Measurements from ENCODE around the gene UROC1. TPM values are rescaled to one million over a fixed set of nuclear protein-coding genes. Genes with fewer than 3 reads are reported as not detected.

The UROC1 gene
- total RNA-seq, 2 donors from 2014 or later = not detected

- Histone ChIP-seq H3K4me3 (no peak overlapping the region), H3K36me3 (no peaks in the 10 kb centered on the region), H3K27me3 (no peaks in the 10 kb centered on the region), H3K4me1 (no peaks in the 10 kb centered on the region), H3K9ac (ENCODE audit: low read depth in 2 of 2, low read length in 2 of 2) (no peak overlapping the region), H3K27ac (no peak overlapping the region), H3K9me3 (no peaks in the 10 kb centered on the region)
- no peak for DNase-seq
- intact Hi-C loops (cut with DNase I) = no loop called here
- no peak for TF ChIP-seq CTCF (IDR thresholded peaks at IDR 0.05)
These were observed 7.2 kb downstream of the UROC1 start for GRCh38 chr3:126510308-126510910.

- Histone ChIP-seq H3K4me1 (no peaks in the 10 kb centered on the region), H3K4me3 (no peak overlapping the region), H3K9ac (ENCODE audit: low read depth in 2 of 2, low read length in 2 of 2) (no peak overlapping the region), H3K27ac (no peak overlapping the region), H3K27me3 (no peaks in the 10 kb centered on the region), H3K36me3 (no peaks in the 10 kb centered on the region), H3K9me3 (no peaks in the 10 kb centered on the region)
- DNase-seq = no peak
- intact Hi-C loops (cut with DNase I) = no loop called here
- TF ChIP-seq CTCF (IDR thresholded peaks at IDR 0.05) = no peak
These were observed 7.8 kb downstream of the UROC1 start for GRCh38 chr3:126509597-126510307.

GRCh38 chr3:126508564-126508964, 9.0 kb downstream of the UROC1 start:
- Histone ChIP-seq H3K27me3 (no peaks in the 10 kb centered on the region), H3K9me3 (no peaks in the 10 kb centered on the region), H3K36me3 (no peaks in the 10 kb centered on the region), H3K4me1 (no peaks in the 10 kb centered on the region), H3K27ac (no peak overlapping the region), H3K9ac (ENCODE audit: low read depth in 2 of 2, low read length in 2 of 2) (no peak overlapping the region), H3K4me3 (no peak overlapping the region)
- no peak for TF ChIP-seq CTCF (IDR thresholded peaks at IDR 0.05)
- DNase-seq = no peak
- intact Hi-C loops (cut with DNase I) = no loop called here

GRCh38 chr3:126507886-126508285, 9.7 kb downstream of the UROC1 start:
- no peak overlapping the region for H3K27ac ChIP-seq

GRCh38 chr3:126503701-126504100, 13.9 kb downstream of the UROC1 start:
- no peak for TF ChIP-seq CTCF (IDR thresholded peaks at IDR 0.05)
- Histone ChIP-seq H3K4me1 (no peaks in the 10 kb centered on the region), H3K27me3 (no peaks in the 10 kb centered on the region), H3K27ac (no peak overlapping the region), H3K9me3 (no peaks in the 10 kb centered on the region), H3K9ac (ENCODE audit: low read depth in 2 of 2, low read length in 2 of 2) (no peak overlapping the region), H3K4me3 (no peak overlapping the region), H3K36me3 (no peaks in the 10 kb centered on the region)
- intact Hi-C loops (cut with DNase I) = no loop called here
- no peak for DNase-seq

More at GRCh38 chr3:126507886-126508285, 9.7 kb downstream of the UROC1 start:
- Histone ChIP-seq H3K9me3 (no peaks in the 10 kb centered on the region), H3K4me1 (no peaks in the 10 kb centered on the region), H3K4me3 (no peak overlapping the region), H3K9ac (ENCODE audit: low read depth in 2 of 2, low read length in 2 of 2) (no peak overlapping the region), H3K36me3 (no peaks in the 10 kb centered on the region), H3K27me3 (no peaks in the 10 kb centered on the region)
- no peak for TF ChIP-seq CTCF (IDR thresholded peaks at IDR 0.05)
- no peak for DNase-seq
- intact Hi-C loops (cut with DNase I) = no loop called here
